ENCODE measurements around the gene OR1J4. TPM values are rescaled to one million over a fixed set of nuclear protein-coding genes. Genes with fewer than 3 reads are reported as not detected.

Gene OR1J4
- total and polyA plus RNA-seq, 2 experiments from 2014 or later = not detected

DNA sequence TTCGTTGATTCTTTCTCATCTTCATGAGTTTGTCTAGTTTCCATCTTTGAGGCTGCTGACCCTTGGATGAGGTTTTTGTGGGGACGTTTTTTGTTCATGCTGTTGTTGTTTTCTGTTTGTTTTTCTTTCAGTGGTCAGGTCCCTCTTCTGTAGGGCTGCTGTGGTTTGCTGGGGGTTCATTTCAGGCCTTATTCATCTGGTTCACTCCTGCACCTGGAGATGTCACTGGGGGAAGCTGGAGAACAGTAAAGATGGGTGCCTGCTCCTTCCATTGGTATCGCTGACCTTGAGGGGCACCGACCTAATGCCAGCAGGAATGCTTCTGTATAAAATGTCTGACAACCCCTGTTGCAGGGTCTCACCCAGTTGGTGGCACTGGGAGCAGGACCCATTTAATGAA lies 42.5 kb downstream of the OR1J4 start:
- Histone ChIP-seq H3K9me2 (replicated peaks; ENCODE audit: insufficient read depth) (no peaks in the 10 kb centered on the region), H3K27ac (no peak overlapping the region), H2AFZ (no peak overlapping the region), H3K36me3 (replicated peaks; ENCODE audit: insufficient read depth, low read depth) (no peaks in the 10 kb centered on the region), H3K79me2 (no peaks in the 10 kb centered on the region), H3K27me3 (no peaks in the 10 kb centered on the region), H4K20me1 (ENCODE audit: insufficient read depth, poor library complexity, severe bottlenecking) (no peaks in the 10 kb centered on the region), H3K9me3 (ENCODE audit: low read depth) (no peaks in the 10 kb centered on the region), H3K4me3 (no peak overlapping the region), H3K4me2 (no peak overlapping the region), H3K4me1 (ENCODE audit: insufficient read depth) (no peaks in the 10 kb centered on the region)
- WGBS (ENCODE audit: low lambda C conversion rate, missing lambda C conversion rate) = 62% methylated on average over 4 of the region's 4 CpGs
- no peak for DNase-seq (ENCODE audit: low spot score)
- no peak for TF ChIP-seq CTCF (IDR thresholded peaks at IDR 0.05; ENCODE audit: poor library complexity)
- no peak for TF ChIP-seq EZH2 (IDR thresholded peaks at IDR 0.05; ENCODE audit: borderline replicate concordance)

DNA sequence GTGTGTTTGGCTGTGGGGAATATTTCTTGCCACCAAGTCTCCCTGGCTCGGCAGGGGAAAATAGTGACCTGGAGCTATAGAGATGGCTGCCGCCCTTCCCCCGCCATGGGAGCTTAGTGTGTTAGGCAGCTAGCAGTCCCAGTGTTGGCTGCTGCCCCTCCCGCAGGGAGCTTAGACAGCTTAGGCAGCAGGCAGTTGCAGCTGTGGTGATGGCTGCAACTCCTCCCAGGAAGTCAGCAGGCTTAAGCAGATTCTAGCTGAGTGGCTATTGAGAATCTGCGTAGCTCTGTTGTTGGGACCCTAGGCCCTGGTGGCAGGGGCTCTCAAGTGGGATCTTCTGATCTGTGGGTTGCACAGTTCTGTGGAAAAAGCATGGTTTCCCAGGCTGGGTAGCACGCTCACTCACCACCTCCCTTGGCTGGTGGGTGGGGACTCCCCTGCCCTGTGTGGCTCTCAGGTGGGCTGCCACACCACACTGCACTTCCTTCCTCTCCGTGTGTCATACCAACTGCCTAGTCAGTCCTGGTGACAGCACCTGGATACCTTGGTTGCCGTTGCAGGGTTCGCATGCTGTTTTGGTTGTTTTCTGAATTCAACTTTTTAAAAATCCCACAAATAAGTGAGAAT lies 43.3 kb downstream of the OR1J4 start:
- Histone ChIP-seq H3K27me3 (no peaks in the 10 kb centered on the region), H3K79me2 (no peaks in the 10 kb centered on the region), H3K4me1 (ENCODE audit: insufficient read depth) (no peaks in the 10 kb centered on the region), H3K4me3 (no peak overlapping the region), H3K9me3 (ENCODE audit: low read depth) (no peaks in the 10 kb centered on the region), H4K20me1 (ENCODE audit: insufficient read depth, poor library complexity, severe bottlenecking) (no peaks in the 10 kb centered on the region), H3K4me2 (no peak overlapping the region), H3K27ac (no peak overlapping the region), H3K9me2 (replicated peaks; ENCODE audit: insufficient read depth) (no peaks in the 10 kb centered on the region), H2AFZ (no peak overlapping the region), H3K36me3 (replicated peaks; ENCODE audit: insufficient read depth, low read depth) (no peaks in the 10 kb centered on the region)
- 74% methylated on average over 9 of the region's 9 CpGs for WGBS (ENCODE audit: low lambda C conversion rate, missing lambda C conversion rate)
- DNase-seq (ENCODE audit: low spot score) = no peak
- no peak for TF ChIP-seq CTCF (IDR thresholded peaks at IDR 0.05; ENCODE audit: poor library complexity)
- no peak for TF ChIP-seq EZH2 (IDR thresholded peaks at IDR 0.05; ENCODE audit: borderline replicate concordance)
- TF ChIP-seq EZH2phosphoT487 (IDR thresholded peaks at IDR 0.05; ENCODE audit: low read depth, severe bottlenecking, unreplicated experiment) = no peak

GRCh38 chr9:122567901-122568300 lies 49.0 kb downstream of the OR1J4 start:
- no peaks in the 10 kb centered on the region for H3K4me1 ChIP-seq (ENCODE audit: insufficient read depth)
- no peaks in the 10 kb centered on the region for H3K9me2 ChIP-seq (replicated peaks; ENCODE audit: insufficient read depth)
- DNase-seq (ENCODE audit: low spot score) = no peak
- no peak for TF ChIP-seq EZH2 (IDR thresholded peaks at IDR 0.05; ENCODE audit: borderline replicate concordance)
- no peak for TF ChIP-seq CTCF (IDR thresholded peaks at IDR 0.05; ENCODE audit: poor library complexity)
- TF ChIP-seq EZH2phosphoT487 (IDR thresholded peaks at IDR 0.05; ENCODE audit: low read depth, severe bottlenecking, unreplicated experiment) = no peak
- no peaks in the 10 kb centered on the region for H3K79me2 ChIP-seq
- no peaks in the 10 kb centered on the region for H3K36me3 ChIP-seq (replicated peaks; ENCODE audit: insufficient read depth, low read depth)
- H4K20me1 ChIP-seq (ENCODE audit: insufficient read depth, poor library complexity, severe bottlenecking) = no peaks in the 10 kb centered on the region
- H2AFZ ChIP-seq = no peak overlapping the region
- no peak overlapping the region for H3K27ac ChIP-seq
- H3K9me3 ChIP-seq (ENCODE audit: low read depth) = no peaks in the 10 kb centered on the region
- H3K27me3 ChIP-seq = no peaks in the 10 kb centered on the region
- H3K4me3 ChIP-seq = no peak overlapping the region
- WGBS (ENCODE audit: low lambda C conversion rate, missing lambda C conversion rate) = 84% methylated on average over 4 of the region's 4 CpGs
- no peak overlapping the region for H3K4me2 ChIP-seq

Other genes starting within 250 kb of the OR1J4 start
- 4.2 and 5.4 TPM in 2 replicates for gene PTGS1, start 148.1 kb upstream of the OR1J4 start, total RNA-seq
- 7.3 and 11.1 TPM in 2 replicates for gene PTGS1, start 148.1 kb upstream of the OR1J4 start, polyA plus RNA-seq
- gene OR1J1, start 41.2 kb upstream of the OR1J4 start, total RNA-seq = not detected in 2 replicates
- gene OR1J1, start 41.2 kb upstream of the OR1J4 start, polyA plus RNA-seq = not detected in 2 replicates
- not detected in 2 replicates for gene OR1J2, start 8.3 kb upstream of the OR1J4 start, total RNA-seq
- not detected in 2 replicates for gene OR1J2, start 8.3 kb upstream of the OR1J4 start, polyA plus RNA-seq
- gene OR1N1, start 8.2 kb downstream of the OR1J4 start, total RNA-seq = not detected in 2 replicates
- gene OR1N1, start 8.2 kb downstream of the OR1J4 start, polyA plus RNA-seq = not detected in 2 replicates
- gene OR1N2, start 34.0 kb downstream of the OR1J4 start, total RNA-seq = not detected in 2 replicates
- not detected in 2 replicates for gene OR1N2, start 34.0 kb downstream of the OR1J4 start, polyA plus RNA-seq
- gene OR1L8, start 64.2 kb downstream of the OR1J4 start, total RNA-seq = not detected in 2 replicates
- not detected in 2 replicates for gene OR1L8, start 64.2 kb downstream of the OR1J4 start, polyA plus RNA-seq
- not detected in 2 replicates for gene OR1Q1, start 95.6 kb downstream of the OR1J4 start, total RNA-seq
- gene OR1Q1, start 95.6 kb downstream of the OR1J4 start, polyA plus RNA-seq = not detected in 2 replicates
- not detected in 2 replicates for gene OR1B1, start 138.5 kb downstream of the OR1J4 start, total RNA-seq
- not detected in 2 replicates for gene OR1B1, start 138.5 kb downstream of the OR1J4 start, polyA plus RNA-seq
- not detected in 2 replicates for gene OR1L1, start 142.6 kb downstream of the OR1J4 start, total RNA-seq
- gene OR1L1, start 142.6 kb downstream of the OR1J4 start, polyA plus RNA-seq = not detected in 2 replicates
- not detected in 2 replicates for gene OR1L3, start 156.0 kb downstream of the OR1J4 start, total RNA-seq
- gene OR1L3, start 156.0 kb downstream of the OR1J4 start, polyA plus RNA-seq = not detected in 2 replicates
- not detected in 2 replicates for gene OR1L4, start 204.8 kb downstream of the OR1J4 start, total RNA-seq
- gene OR1L4, start 204.8 kb downstream of the OR1J4 start, polyA plus RNA-seq = not detected in 2 replicates
- gene OR1L6, start 223.2 kb downstream of the OR1J4 start, total RNA-seq = not detected in 2 replicates
- not detected in 2 replicates for gene OR1L6, start 223.2 kb downstream of the OR1J4 start, polyA plus RNA-seq

Measured in hepatocyte (in vitro differentiated cells).